A549 (cell line): ENCODE results near the gene SEPTIN12. TPM values are rescaled to one million over a fixed set of nuclear protein-coding genes. Genes with fewer than 3 reads are reported as not detected.

Source experiments
- ATAC-seq, 2 experiments: fragments of 200-7000 bp in 1 of 2; fragments of >200 bp in 1 of 2; cut with Nextera tagmentation in 1 of 2; cut with Tn5 transposase in 1 of 2; 3 replicates each; pipeline versions ENCODE4 v1.8.0 to v1.9.1; 2018 to 2020; ENCODE audit warnings: mild to moderate bottlenecking in 1 of 2, moderate library complexity in 1 of 2
- CTCF ChIA-PET: fragments of 300-600 bp; sonication (Branson Sonifier 250); formaldehyde crosslinking; extraction: SDS; loops from one replicate; lab custom pipeline; 2021; ENCODE audit warnings: antibody characterized with exemption, inconsistent platforms; lab: Yijun Ruan, JAX
- POLR2A ChIA-PET: fragments of 350-600 bp; formaldehyde crosslinking; extraction: SDS; loops from one replicate; lab custom pipeline; 2021; ENCODE audit warnings: antibody characterized with exemption, inconsistent platforms; lab: Yijun Ruan, JAX
- DNase-seq, 2 experiments: peaks; one replicate each; pipeline versions ENCODE4 v3.0.0 to v3.0.0-alpha.2; 2011 to 2016; ENCODE audit warnings: low read depth in 1 of 2, low spot score in 1 of 2
- FAIRE-seq: peaks from 2 replicates; lab custom pipeline; 2011; peaks lifted over from hg19 to GRCh38; lab: Jason Lieb, UNC
- H3K27ac ChIP-seq, 2 experiments: fragments of >200 bp; sonication (Bioruptor Twin); formaldehyde crosslinking; 3 replicates each; pipeline ENCODE4 v1.5.1; 2016 to 2017
- H3K4me1 ChIP-seq: fragments of >200 bp; sonication (Bioruptor Twin); formaldehyde crosslinking; 3 replicates; pipeline ENCODE4 v1.6.1; 2016
- H3K4me2 ChIP-seq: fragments of >200 bp; sonication (Bioruptor Twin); formaldehyde crosslinking; 3 replicates; pipeline ENCODE4 v1.6.1; 2016
- H3K4me3 ChIP-seq: fragments of >200 bp; sonication (Bioruptor Twin); formaldehyde crosslinking; 3 replicates; pipeline ENCODE4 v1.5.1; 2016
- H3K9me3 ChIP-seq: fragments of >200 bp; sonication (Bioruptor Twin); formaldehyde crosslinking; 3 replicates; pipeline ENCODE4 v1.6.1; 2016
- BHLHE40 ChIP-seq: IDR thresholded peaks from 2 replicates; pipeline ENCODE4 v1.6.1; 2012; ENCODE audit warnings: low read depth, low read length, inconsistent platforms
- CBX8 ChIP-seq: fragments of 200-600 bp; sonication (generic); IDR thresholded peaks from 2 replicates; pipeline ENCODE4 v1.6.1; 2016
- CHD4 ChIP-seq: fragments of 200-600 bp; sonication (generic); IDR thresholded peaks from 2 replicates; pipeline ENCODE4 v1.6.1; 2016; ENCODE audit warnings: antibody characterized with exemption, mild to moderate bottlenecking, borderline replicate concordance
- EHMT2 ChIP-seq: fragments of 200-600 bp; sonication (generic); IDR thresholded peaks from 2 replicates; pipeline ENCODE4 v1.6.1; 2016; ENCODE audit warnings: antibody characterized with exemption, low read depth, mild to moderate bottlenecking, moderate library complexity
- ESRRA ChIP-seq: fragments of 150-350 bp; IDR thresholded peaks from 2 replicates; pipeline ENCODE4 v1.6.1; 2014; ENCODE audit warnings: mild to moderate bottlenecking, low read length, borderline replicate concordance
- HDAC2 ChIP-seq: fragments of 200-600 bp; sonication (generic); IDR thresholded peaks from 2 replicates; pipeline ENCODE4 v1.6.1; 2016
- HEYL ChIP-seq: fragments of 250-450 bp; sonication (Bioruptor Pico); IDR thresholded peaks from 2 replicates; pipeline ENCODE4 v1.8.0; 2021; ENCODE audit warnings: mild to moderate bottlenecking, moderate library complexity
- MAFK ChIP-seq: fragments of 450-650 bp; IDR thresholded peaks from 2 replicates; pipeline ENCODE4 v1.6.1; 2014; ENCODE audit not compliant: partially characterized antibody
- MAZ ChIP-seq: fragments of 150-350 bp; IDR thresholded peaks from 2 replicates; pipeline ENCODE4 v1.6.1; 2014; ENCODE audit warnings: antibody characterized with exemption, low read depth, low read length, borderline replicate concordance
- NFE2L2 ChIP-seq: fragments of 150-350 bp; conservative IDR thresholded peaks from 2 replicates; pipeline ENCODE4 v1.6.1; 2014; ENCODE audit warnings: low read length
- SREBF2 ChIP-seq: fragments of 450-650 bp; IDR thresholded peaks from 2 replicates; pipeline ENCODE4 v1.6.1; 2014; ENCODE audit warnings: mild to moderate bottlenecking, moderate library complexity
- ZFP36 ChIP-seq: fragments of 450-650 bp; IDR thresholded peaks from 2 replicates; pipeline ENCODE4 v1.6.1; 2014; ENCODE audit warnings: borderline replicate concordance; ENCODE audit not compliant: partially characterized antibody
- ZSCAN20 ChIP-seq: fragments of 250-450 bp; sonication (Bioruptor Pico); IDR thresholded peaks from 2 replicates; pipeline ENCODE4 v1.8.0; 2022; ENCODE audit warnings: mild to moderate bottlenecking, moderate library complexity
- WGBS: methylation state at CpG from one replicate; pipeline ENCODE4 v1.1.6; 2017; ENCODE audit errors: missing lambda C conversion rate; 5-methylcytosine and 5-hydroxymethylcytosine counted together
- polyA plus RNA-seq, 4 experiments: library from polyadenylated mRNA; depleted of rRNA in 3 of 4; stranded (reverse); fragments of >200 nt; fragmentation: RNase III in 1 of 4; extraction: RNeasy Plus Mini Kit Qiagen cat#74134 plus additional on column Dnase treatment in 1 of 4; gene quantifications; 2 replicates in 3 of 4; 3 replicates in 1 of 4; pipeline ENCODE4 v1.2.3, GENCODE V29; 2011 to 2017
- TF ChIP-seq, protein P1 (sequence below): fragments of 450-650 bp; IDR thresholded peaks from 2 replicates; pipeline ENCODE4 v1.6.1; 2014; ENCODE audit warnings: antibody characterized with exemption
- TF ChIP-seq, protein P2 (sequence below): IDR thresholded peaks from 2 replicates; pipeline ENCODE4 v1.6.1; 2012; ENCODE audit warnings: low read depth, borderline replicate concordance
- TF ChIP-seq, protein P3 (sequence below): fragments of >200 bp; sonication (Bioruptor Twin); formaldehyde crosslinking; IDR thresholded peaks from 2 replicates; pipeline ENCODE4 v1.6.1; 2016
- TF ChIP-seq, protein P4 (sequence below): fragments of 200-600 bp; sonication (generic); IDR thresholded peaks from 2 replicates; pipeline ENCODE4 v1.6.1; 2016; ENCODE audit warnings: antibody characterized with exemption, mild to moderate bottlenecking, moderate library complexity
- TF ChIP-seq, protein P5 (sequence below): fragments of 250-450 bp; sonication (Bioruptor Pico); IDR thresholded peaks from 2 replicates; pipeline ENCODE4 v1.5.0; 2021; ENCODE audit warnings: mild to moderate bottlenecking, moderate library complexity, borderline replicate concordance
- TF ChIP-seq, protein P6 (sequence below): fragments of >200 bp; sonication (Bioruptor Twin); formaldehyde crosslinking; IDR thresholded peaks from 3 replicates; pipeline ENCODE4 v1.5.1; 2016
- TF ChIP-seq, protein P7 (sequence below): IDR thresholded peaks from 2 replicates; pipeline ENCODE4 v1.6.1; 2012

The SEPTIN12 gene
- polyA plus RNA-seq, 2 of the 4 experiments (the other 2 are of a cell fraction) = 0.14 TPM; not detected in 1

DNA sequence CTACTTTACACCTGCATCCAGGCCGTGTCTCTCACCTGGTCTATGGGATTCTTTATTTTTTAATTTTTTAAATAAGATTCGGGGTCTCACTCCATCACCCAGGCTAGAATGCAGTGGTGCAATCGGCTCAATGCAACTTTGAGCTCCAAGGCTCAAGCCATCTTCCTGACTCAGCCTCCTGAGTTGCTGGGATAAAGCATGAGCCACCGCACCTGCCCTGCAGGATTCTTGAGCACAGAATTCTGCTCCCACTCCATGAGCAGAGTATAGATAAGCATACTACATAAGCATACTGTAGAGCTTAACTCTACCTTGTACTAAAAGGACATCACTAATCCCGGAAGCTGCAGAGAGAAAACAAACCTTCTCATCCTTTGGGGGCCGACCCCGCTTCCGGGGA, 43.5 kb upstream of the SEPTIN12 start:
- H3K4me1 ChIP-seq = no peaks in the 10 kb centered on the region
- WGBS = 94% methylated on average over 8 of the region's 8 CpGs
- CTCF ChIA-PET = interaction anchor here (1.1 to 1.2 kb wide), 3 partner anchors 15 to 124 kb away, joined by 3 read pairs; partner anchors contain the start of genes GLYR1 and UBN1
- ATAC-seq = no peak
- POLR2A ChIA-PET = no interaction called here
- TF ChIP-seq, protein P1, sequence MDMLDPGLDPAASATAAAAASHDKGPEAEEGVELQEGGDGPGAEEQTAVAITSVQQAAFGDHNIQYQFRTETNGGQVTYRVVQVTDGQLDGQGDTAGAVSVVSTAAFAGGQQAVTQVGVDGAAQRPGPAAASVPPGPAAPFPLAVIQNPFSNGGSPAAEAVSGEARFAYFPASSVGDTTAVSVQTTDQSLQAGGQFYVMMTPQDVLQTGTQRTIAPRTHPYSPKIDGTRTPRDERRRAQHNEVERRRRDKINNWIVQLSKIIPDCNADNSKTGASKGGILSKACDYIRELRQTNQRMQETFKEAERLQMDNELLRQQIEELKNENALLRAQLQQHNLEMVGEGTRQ = no peak
- no peak for TF ChIP-seq CBX8
- TF ChIP-seq SREBF2 = no peak
- TF ChIP-seq, protein P2, sequence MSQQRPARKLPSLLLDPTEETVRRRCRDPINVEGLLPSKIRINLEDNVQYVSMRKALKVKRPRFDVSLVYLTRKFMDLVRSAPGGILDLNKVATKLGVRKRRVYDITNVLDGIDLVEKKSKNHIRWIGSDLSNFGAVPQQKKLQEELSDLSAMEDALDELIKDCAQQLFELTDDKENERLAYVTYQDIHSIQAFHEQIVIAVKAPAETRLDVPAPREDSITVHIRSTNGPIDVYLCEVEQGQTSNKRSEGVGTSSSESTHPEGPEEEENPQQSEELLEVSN = no peak
- TF ChIP-seq ESRRA = no peak
- no peak for TF ChIP-seq ZFP36
- no peak for TF ChIP-seq BHLHE40
- no peak for TF ChIP-seq MAFK
- no peak for TF ChIP-seq CHD4
- TF ChIP-seq HDAC2 = no peak
- TF ChIP-seq, protein P3, sequence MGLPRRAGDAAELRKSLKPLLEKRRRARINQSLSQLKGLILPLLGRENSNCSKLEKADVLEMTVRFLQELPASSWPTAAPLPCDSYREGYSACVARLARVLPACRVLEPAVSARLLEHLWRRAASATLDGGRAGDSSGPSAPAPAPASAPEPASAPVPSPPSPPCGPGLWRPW = no peak
- TF ChIP-seq, protein P4, sequence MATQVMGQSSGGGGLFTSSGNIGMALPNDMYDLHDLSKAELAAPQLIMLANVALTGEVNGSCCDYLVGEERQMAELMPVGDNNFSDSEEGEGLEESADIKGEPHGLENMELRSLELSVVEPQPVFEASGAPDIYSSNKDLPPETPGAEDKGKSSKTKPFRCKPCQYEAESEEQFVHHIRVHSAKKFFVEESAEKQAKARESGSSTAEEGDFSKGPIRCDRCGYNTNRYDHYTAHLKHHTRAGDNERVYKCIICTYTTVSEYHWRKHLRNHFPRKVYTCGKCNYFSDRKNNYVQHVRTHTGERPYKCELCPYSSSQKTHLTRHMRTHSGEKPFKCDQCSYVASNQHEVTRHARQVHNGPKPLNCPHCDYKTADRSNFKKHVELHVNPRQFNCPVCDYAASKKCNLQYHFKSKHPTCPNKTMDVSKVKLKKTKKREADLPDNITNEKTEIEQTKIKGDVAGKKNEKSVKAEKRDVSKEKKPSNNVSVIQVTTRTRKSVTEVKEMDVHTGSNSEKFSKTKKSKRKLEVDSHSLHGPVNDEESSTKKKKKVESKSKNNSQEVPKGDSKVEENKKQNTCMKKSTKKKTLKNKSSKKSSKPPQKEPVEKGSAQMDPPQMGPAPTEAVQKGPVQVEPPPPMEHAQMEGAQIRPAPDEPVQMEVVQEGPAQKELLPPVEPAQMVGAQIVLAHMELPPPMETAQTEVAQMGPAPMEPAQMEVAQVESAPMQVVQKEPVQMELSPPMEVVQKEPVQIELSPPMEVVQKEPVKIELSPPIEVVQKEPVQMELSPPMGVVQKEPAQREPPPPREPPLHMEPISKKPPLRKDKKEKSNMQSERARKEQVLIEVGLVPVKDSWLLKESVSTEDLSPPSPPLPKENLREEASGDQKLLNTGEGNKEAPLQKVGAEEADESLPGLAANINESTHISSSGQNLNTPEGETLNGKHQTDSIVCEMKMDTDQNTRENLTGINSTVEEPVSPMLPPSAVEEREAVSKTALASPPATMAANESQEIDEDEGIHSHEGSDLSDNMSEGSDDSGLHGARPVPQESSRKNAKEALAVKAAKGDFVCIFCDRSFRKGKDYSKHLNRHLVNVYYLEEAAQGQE = no peak
- H3K27ac ChIP-seq = no peak overlapping the region
- DNase-seq = no peak
- H3K9me3 ChIP-seq = no peaks in the 10 kb centered on the region
- H3K4me3 ChIP-seq = no peak overlapping the region
- no peak for FAIRE-seq
- H3K4me2 ChIP-seq = no peak overlapping the region

DNA sequence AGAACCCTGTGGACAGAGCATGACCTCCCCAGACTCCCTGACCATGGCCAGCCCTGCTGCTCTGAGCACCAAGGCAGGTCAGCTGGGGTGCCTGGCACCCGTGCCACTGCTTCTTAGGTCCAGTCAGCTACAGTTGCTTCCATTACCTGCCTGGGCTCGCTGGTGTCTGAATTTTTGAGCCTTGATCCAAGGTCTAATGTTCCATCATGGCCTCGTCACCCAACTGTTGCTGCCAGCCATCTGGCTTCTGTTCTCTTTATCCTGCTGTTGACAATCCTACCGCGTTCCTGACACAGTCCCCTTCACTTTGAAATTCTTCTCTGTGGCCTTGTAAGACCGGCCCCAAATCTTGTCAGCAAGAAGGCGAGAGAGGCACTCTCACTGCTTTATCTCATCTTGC, 42.3 kb upstream of the SEPTIN12 start:
- 92% methylated on average over 7 of the region's 7 CpGs for WGBS
- CTCF ChIA-PET = interaction anchor here (0.6 to 1.2 kb wide), 2 partner anchors 16 to 42 kb away, joined by 3 read pairs; partner anchors contain the start of genes GLYR1 and UBN1
- H3K4me3 ChIP-seq = no peak overlapping the region
- FAIRE-seq (no peak), ATAC-seq (no peak), DNase-seq (no peak)
- H3K4me2 ChIP-seq = no peak overlapping the region
- no peak for TF ChIP-seq ZSCAN20
- TF ChIP-seq, protein P5, sequence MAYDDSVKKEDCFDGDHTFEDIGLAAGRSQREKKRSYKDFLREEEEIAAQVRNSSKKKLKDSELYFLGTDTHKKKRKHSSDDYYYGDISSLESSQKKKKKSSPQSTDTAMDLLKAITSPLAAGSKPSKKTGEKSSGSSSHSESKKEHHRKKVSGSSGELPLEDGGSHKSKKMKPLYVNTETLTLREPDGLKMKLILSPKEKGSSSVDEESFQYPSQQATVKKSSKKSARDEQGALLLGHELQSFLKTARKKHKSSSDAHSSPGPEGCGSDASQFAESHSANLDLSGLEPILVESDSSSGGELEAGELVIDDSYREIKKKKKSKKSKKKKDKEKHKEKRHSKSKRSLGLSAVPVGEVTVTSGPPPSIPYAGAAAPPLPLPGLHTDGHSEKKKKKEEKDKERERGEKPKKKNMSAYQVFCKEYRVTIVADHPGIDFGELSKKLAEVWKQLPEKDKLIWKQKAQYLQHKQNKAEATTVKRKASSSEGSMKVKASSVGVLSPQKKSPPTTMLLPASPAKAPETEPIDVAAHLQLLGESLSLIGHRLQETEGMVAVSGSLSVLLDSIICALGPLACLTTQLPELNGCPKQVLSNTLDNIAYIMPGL (CRISPR knock-in tag) = no peak
- no peak for TF ChIP-seq MAZ
- no peak for TF ChIP-seq MAFK
- TF ChIP-seq EHMT2 = no peak
- no peak for TF ChIP-seq NFE2L2
- no peak for TF ChIP-seq CBX8
- TF ChIP-seq, protein P6, sequence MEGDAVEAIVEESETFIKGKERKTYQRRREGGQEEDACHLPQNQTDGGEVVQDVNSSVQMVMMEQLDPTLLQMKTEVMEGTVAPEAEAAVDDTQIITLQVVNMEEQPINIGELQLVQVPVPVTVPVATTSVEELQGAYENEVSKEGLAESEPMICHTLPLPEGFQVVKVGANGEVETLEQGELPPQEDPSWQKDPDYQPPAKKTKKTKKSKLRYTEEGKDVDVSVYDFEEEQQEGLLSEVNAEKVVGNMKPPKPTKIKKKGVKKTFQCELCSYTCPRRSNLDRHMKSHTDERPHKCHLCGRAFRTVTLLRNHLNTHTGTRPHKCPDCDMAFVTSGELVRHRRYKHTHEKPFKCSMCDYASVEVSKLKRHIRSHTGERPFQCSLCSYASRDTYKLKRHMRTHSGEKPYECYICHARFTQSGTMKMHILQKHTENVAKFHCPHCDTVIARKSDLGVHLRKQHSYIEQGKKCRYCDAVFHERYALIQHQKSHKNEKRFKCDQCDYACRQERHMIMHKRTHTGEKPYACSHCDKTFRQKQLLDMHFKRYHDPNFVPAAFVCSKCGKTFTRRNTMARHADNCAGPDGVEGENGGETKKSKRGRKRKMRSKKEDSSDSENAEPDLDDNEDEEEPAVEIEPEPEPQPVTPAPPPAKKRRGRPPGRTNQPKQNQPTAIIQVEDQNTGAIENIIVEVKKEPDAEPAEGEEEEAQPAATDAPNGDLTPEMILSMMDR = no peak
- TF ChIP-seq, protein P7, sequence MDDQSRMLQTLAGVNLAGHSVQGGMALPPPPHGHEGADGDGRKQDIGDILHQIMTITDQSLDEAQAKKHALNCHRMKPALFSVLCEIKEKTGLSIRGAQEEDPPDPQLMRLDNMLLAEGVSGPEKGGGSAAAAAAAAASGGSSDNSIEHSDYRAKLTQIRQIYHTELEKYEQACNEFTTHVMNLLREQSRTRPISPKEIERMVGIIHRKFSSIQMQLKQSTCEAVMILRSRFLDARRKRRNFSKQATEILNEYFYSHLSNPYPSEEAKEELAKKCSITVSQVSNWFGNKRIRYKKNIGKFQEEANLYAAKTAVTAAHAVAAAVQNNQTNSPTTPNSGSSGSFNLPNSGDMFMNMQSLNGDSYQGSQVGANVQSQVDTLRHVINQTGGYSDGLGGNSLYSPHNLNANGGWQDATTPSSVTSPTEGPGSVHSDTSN = no peak
- TF ChIP-seq HEYL (CRISPR knock-in tag) = no peak
- no peak for TF ChIP-seq HDAC2
- H3K9me3 ChIP-seq = no peaks in the 10 kb centered on the region
- POLR2A ChIA-PET = no interaction called here
- H3K4me1 ChIP-seq = no peaks in the 10 kb centered on the region
- H3K27ac ChIP-seq = no peak overlapping the region
